ENCODE data around the gene MPV17.

The MPV17 gene

DNA sequence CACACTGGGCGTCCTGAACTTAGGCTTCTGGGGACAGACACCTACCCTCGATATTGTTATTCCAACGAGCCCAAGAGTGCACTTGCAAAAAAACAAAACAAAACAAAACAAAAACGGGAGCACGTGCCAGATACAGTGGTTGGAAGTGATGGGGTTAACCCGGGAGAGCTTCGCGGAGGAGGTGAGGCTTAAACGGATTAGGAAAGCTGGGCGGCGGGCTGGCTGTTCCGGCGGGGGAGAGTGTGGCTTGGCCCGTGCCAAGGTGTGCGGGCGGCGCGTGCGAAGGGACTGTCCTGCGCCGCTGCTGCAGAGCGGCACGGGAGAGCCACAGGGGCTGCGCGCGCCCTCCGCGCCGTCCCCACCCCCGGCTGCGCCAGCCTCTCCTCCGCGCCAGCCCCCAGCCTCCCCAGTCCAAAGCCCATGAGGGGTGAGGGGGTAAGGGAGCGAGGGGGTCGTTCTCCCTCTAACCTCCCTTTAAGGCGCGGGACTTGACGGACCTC is 58.6 kb downstream of the MPV17 start:
- Histone ChIP-seq H3K9me3 (ENCODE audit: severe bottlenecking) (no peaks in the 10 kb centered on the region), H3K4me3 (ENCODE audit: severe bottlenecking) (peak overlapping the region; percentile 12), H3K27ac (ENCODE audit: poor library complexity, severe bottlenecking) (no peak overlapping the region), H3K4me1 (ENCODE audit: insufficient read depth, poor library complexity, severe bottlenecking) (no peaks in the 10 kb centered on the region), H3K36me3 (ENCODE audit: low read depth) (no peaks in the 10 kb centered on the region), H3K27me3 (ENCODE audit: insufficient read depth, poor library complexity, severe bottlenecking) (peaks cover 63% of the 10 kb centered on the region)
- DNase-seq (ENCODE audit: low spot score) (no peak), ATAC-seq (ENCODE audit: low read depth) (0 out of 3 replicates have a peak, but pooled peaks have one; percentile 10)
- TF ChIP-seq, protein P1, sequence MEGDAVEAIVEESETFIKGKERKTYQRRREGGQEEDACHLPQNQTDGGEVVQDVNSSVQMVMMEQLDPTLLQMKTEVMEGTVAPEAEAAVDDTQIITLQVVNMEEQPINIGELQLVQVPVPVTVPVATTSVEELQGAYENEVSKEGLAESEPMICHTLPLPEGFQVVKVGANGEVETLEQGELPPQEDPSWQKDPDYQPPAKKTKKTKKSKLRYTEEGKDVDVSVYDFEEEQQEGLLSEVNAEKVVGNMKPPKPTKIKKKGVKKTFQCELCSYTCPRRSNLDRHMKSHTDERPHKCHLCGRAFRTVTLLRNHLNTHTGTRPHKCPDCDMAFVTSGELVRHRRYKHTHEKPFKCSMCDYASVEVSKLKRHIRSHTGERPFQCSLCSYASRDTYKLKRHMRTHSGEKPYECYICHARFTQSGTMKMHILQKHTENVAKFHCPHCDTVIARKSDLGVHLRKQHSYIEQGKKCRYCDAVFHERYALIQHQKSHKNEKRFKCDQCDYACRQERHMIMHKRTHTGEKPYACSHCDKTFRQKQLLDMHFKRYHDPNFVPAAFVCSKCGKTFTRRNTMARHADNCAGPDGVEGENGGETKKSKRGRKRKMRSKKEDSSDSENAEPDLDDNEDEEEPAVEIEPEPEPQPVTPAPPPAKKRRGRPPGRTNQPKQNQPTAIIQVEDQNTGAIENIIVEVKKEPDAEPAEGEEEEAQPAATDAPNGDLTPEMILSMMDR (IDR thresholded peaks at IDR 0.05; ENCODE audit: poor library complexity, severe bottlenecking), result no peak

DNA sequence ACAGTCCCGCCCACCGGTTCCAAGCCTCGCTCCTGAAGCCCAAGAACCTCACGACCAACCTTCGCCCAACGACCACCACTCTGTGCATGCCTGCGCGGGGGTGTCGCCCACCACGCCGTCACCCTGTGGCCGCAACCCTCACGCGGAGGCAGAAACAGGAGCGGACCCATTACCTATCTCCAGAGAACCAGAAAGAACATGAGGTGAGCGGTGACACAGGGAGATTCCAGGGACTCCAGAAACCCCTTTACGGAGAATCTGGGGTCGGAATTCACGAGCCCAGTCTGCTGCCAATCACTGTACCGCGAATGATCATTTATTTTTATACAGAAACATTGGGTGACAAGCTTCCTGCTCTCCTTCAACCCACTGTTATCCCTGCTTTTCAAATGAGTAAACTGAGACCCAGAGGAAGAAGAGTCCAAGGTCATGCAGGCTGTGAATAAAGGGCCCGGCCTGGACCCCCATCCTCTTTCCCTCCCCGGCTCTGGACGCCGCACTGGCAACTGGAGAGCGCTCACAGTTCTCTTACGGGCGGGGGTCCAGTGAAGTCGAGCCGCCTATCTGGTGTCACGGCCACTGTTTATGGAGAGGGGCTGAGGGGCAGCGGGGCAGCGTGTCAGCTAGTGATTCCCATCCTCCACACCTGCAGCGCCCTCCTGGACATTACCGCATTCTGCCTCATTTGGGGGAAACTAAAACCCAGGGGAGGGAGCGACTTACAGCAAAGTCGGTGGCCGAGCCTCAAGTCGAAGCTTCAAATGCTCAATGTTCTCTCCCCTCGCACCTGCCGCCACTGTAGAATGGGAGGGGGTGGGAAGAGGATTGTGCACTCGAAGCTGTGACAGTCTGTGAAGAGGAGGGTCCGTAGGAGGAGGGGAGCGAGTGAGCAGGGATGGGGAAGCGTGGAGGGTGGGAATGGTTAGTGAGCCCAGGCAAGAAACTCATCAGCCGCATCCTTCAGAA is 59.3 kb downstream of the MPV17 start:
- ATAC-seq (ENCODE audit: low read depth), result no peak

DNA sequence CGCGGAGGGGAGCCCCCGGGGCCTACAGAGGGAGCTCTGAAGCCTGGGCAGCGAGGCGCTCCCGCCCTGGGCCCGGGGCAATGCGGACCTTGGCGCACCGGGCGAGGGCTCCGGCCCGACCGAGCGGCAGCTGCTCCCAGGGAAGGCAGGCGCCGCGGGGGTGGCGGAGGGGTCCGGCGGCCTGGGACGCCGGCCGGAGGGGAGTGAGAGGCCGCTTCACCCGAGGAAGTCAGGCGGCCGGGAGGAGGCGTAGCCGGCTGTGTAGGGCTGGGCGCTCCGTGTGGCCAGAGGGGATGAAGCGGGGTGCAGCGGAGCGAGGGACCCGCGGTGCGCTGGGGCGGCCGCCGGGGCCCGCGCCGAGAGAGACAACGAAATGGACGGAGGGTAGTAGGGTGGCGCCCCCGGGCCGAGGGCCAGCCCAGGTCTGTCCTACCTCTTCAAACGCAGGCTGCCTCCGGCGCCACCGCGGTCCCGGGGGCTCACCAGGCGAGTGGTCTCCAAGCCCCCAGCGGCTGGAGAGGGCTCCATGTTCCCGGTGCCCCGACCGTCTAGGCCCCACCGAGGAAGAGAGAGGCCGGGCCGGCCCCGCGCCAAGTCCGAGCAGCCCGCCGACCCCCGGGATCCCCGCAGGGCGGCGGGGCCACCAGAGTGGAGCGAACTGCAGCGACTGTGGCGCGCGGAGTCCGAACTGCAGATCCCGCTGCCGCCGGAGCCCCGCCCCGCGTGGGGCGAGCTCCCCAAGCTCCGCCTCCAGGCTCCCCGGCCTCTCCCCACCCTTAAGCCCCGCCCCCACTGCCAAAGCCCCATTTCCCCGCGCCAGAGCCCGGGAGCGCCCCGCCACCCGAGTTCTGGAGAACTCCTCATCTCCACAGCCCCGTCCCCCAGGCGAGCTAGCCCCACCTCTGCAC is 60.3 kb downstream of the MPV17 start, which contains the start of gene SLC30A3:
TSS of gene SLC30A3 (minus strand) at position 669 of the 908 bp plus-strand sequence. CDS start at position 528, 141 bp downstream.
- Histone ChIP-seq H3K27ac (ENCODE audit: poor library complexity, severe bottlenecking) (no peak within 1 kb of the TSS), H3K4me1 (ENCODE audit: insufficient read depth, poor library complexity, severe bottlenecking) (no peaks in the 10 kb centered on the region), H3K4me3 (ENCODE audit: severe bottlenecking) (peak within 1 kb of the TSS; percentile 37), H3K36me3 (ENCODE audit: low read depth) (no peaks in the 10 kb centered on the region), H3K9me3 (ENCODE audit: severe bottlenecking) (no peaks in the 10 kb centered on the region), H3K27me3 (ENCODE audit: insufficient read depth, poor library complexity, severe bottlenecking) (peaks cover 63% of the 10 kb centered on the region)
- TF ChIP-seq, protein P1 (IDR thresholded peaks at IDR 0.05; ENCODE audit: poor library complexity, severe bottlenecking), result peak; percentile 13
- no peak for DNase-seq (ENCODE audit: low spot score)
- peak; percentile 71 for ATAC-seq (ENCODE audit: low read depth)

More for the DNA sequence above, 59.3 kb downstream of the MPV17 start:
- no peak for DNase-seq (ENCODE audit: low spot score)
- no peaks in the 10 kb centered on the region for H3K4me1 ChIP-seq (ENCODE audit: insufficient read depth, poor library complexity, severe bottlenecking)
- H3K27me3 ChIP-seq (ENCODE audit: insufficient read depth, poor library complexity, severe bottlenecking), result peaks cover 63% of the 10 kb centered on the region
- H3K4me3 ChIP-seq (ENCODE audit: severe bottlenecking), result peak overlapping the region; percentile 37
- H3K27ac ChIP-seq (ENCODE audit: poor library complexity, severe bottlenecking), result no peak overlapping the region
- no peaks in the 10 kb centered on the region for H3K9me3 ChIP-seq (ENCODE audit: severe bottlenecking)
- TF ChIP-seq, protein P1 (IDR thresholded peaks at IDR 0.05; ENCODE audit: poor library complexity, severe bottlenecking), result no peak
- no peaks in the 10 kb centered on the region for H3K36me3 ChIP-seq (ENCODE audit: low read depth)

DNA sequence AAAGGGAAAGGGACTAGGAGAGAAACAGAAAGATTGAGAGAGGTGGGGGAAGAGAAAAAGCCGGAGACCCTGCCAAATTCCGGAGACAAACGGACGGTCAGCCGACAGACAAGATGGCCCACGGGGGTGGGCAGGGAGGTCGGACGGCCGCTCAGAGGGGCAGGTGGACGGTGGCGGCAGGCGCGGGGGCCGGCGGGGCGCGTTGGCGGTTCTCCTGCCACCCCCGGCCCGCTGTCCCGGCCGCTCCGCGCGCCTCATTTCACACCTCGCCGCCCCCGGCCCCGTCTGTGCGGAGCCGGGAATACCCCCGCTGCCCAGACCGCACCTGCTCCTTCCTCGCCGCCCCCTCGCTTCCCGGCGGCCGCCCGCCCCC is 61.0 kb downstream of the MPV17 start:
- no peaks in the 10 kb centered on the region for H3K9me3 ChIP-seq (ENCODE audit: severe bottlenecking)
- TF ChIP-seq, protein P1 (IDR thresholded peaks at IDR 0.05; ENCODE audit: poor library complexity, severe bottlenecking), result no peak
- no peak overlapping the region for H3K27ac ChIP-seq (ENCODE audit: poor library complexity, severe bottlenecking)
- no peaks in the 10 kb centered on the region for H3K4me1 ChIP-seq (ENCODE audit: insufficient read depth, poor library complexity, severe bottlenecking)
- H3K36me3 ChIP-seq (ENCODE audit: low read depth), result no peaks in the 10 kb centered on the region
- ATAC-seq (ENCODE audit: low read depth), result no peak
- H3K4me3 ChIP-seq (ENCODE audit: severe bottlenecking), result peak overlapping the region; percentile 37
- H3K27me3 ChIP-seq (ENCODE audit: insufficient read depth, poor library complexity, severe bottlenecking), result peaks cover 63% of the 10 kb centered on the region
- DNase-seq (ENCODE audit: low spot score), result no peak
